ENCODE results near the gene GCN1.
A peak's percentile ranks its signal among the peaks of the same experiment; 100 is the strongest.
"Not testable (repeated sequence)": the region's sequence is repeated elsewhere in the genome, so short reads cannot be mapped to it uniquely, and the experiment has no call there.

The GCN1 gene

GRCh38 chr12:120194534-120195395, at the start of gene GCN1:
Gene GCN1 (minus strand): TSS chr12:120194715. CDS start chr12:120194697, 18 bp downstream.
- DNase-seq: peak; percentile 92

- no peak for DNase-seq
Measured at GRCh38 chr12:120242971-120243699, 48.6 kb upstream of the GCN1 start.

- no peak for DNase-seq
Measured at GRCh38 chr12:120242275-120242799, 47.8 kb upstream of the GCN1 start.

- no peak for DNase-seq
Measured at GRCh38 chr12:120241561-120242274, 47.2 kb upstream of the GCN1 start.

- DNase-seq: no peak
Measured at GRCh38 chr12:120240495-120240833, 45.9 kb upstream of the GCN1 start.

- DNase-seq: no peak
Measured at GRCh38 chr12:120239776-120240494, 45.4 kb upstream of the GCN1 start.

- DNase-seq: no peak
Measured at GRCh38 chr12:120238839-120239445, 44.4 kb upstream of the GCN1 start.

GRCh38 chr12:120238217-120238616, 43.7 kb upstream of the GCN1 start:
- no peak for DNase-seq

- DNase-seq: no peak
Measured at GRCh38 chr12:120237360-120238171, 43.1 kb upstream of the GCN1 start.

- DNase-seq: not testable (repeated sequence)
Measured at GRCh38 chr12:120236809-120237208, 42.3 kb upstream of the GCN1 start.

GRCh38 chr12:120235369-120236323, 41.1 kb upstream of the GCN1 start:
- DNase-seq: no peak

- no peak for DNase-seq
Measured at GRCh38 chr12:120234643-120235368, 40.3 kb upstream of the GCN1 start.

- peak; percentile 71 for DNase-seq
Measured at GRCh38 chr12:120231316-120232011, 36.9 kb upstream of the GCN1 start.

GRCh38 chr12:120230974-120231315, 36.4 kb upstream of the GCN1 start:
- no peak for DNase-seq

GRCh38 chr12:120230326-120230973, 35.9 kb upstream of the GCN1 start:
- DNase-seq: no peak

- no peak for DNase-seq
Measured at GRCh38 chr12:120229487-120230325, 35.2 kb upstream of the GCN1 start.

GRCh38 chr12:120229071-120229486, 34.6 kb upstream of the GCN1 start:
- DNase-seq: no peak

All from activated T-cell treated with anti-CD3 and anti-CD28 coated beads, Interleukin-2, amount 50 U/mL, for 1 hour (primary cell).